CD8-positive, alpha-beta memory T cell (primary cell): Measurements from ENCODE around the gene WDR74. TPM values are rescaled to one million over a fixed set of nuclear protein-coding genes. Genes with fewer than 3 reads are reported as not detected.

ENCODE experiments used
- CTCF ChIA-PET: fragments of 350-600 bp; sonication (Branson Sonifier 250); formaldehyde crosslinking; loops from one replicate; lab custom pipeline; 2021; ENCODE audit warnings: antibody characterized with exemption; lab: Charles Lee
- POLR2A ChIA-PET: fragments of 350-600 bp; sonication (Branson Sonifier 250); formaldehyde crosslinking; loops from one replicate; lab custom pipeline; 2021; ENCODE audit warnings: antibody characterized with exemption; lab: Charles Lee
- DNase-seq, 5 donors: peaks; one replicate each; pipeline versions ENCODE4 v3.0.0 to v3.0.0-alpha.2; 2020 to 2022; ENCODE audit warnings: mixed read lengths in 1 of 5
- H3K27ac ChIP-seq: one replicate; pipeline ENCODE4 v1.7.0; 2013; ENCODE audit warnings: low read depth, mild to moderate bottlenecking, low read length, moderate library complexity
- H3K27me3 ChIP-seq: 2 replicates; pipeline ENCODE4 v1.7.0; 2013; ENCODE audit warnings: low read length, mild to moderate bottlenecking; ENCODE audit not compliant: insufficient read depth, poor library complexity, severe bottlenecking
- H3K36me3 ChIP-seq: 2 replicates; pipeline ENCODE4 v1.7.0; 2013; ENCODE audit warnings: mild to moderate bottlenecking, low read length, moderate library complexity; ENCODE audit not compliant: insufficient read depth
- H3K4me1 ChIP-seq: 2 replicates; pipeline ENCODE4 v1.7.0; 2013; ENCODE audit warnings: mild to moderate bottlenecking, low read length, moderate library complexity; ENCODE audit not compliant: insufficient read depth
- H3K4me3 ChIP-seq: 2 replicates; pipeline ENCODE4 v1.7.0; 2013; ENCODE audit warnings: mild to moderate bottlenecking, low read length
- H3K9me3 ChIP-seq: 2 replicates; pipeline ENCODE4 v1.7.0; 2013; ENCODE audit warnings: mild to moderate bottlenecking, low read length
- H3K27ac Mint-ChIP-seq, 8 donors: one replicate each; pipeline ENCODE4 v1.8.0; 2020 to 2021; ENCODE audit warnings: mixed read lengths in 8 of 8, mild to moderate bottlenecking in 6 of 8, inconsistent platforms in 3 of 8, moderate library complexity in 3 of 8
- H3K27me3 Mint-ChIP-seq, 2 donors: one replicate each; pipeline ENCODE4 v1.8.0; 2020 to 2021; ENCODE audit warnings: mixed read lengths in 2 of 2, mild to moderate bottlenecking in 1 of 2, moderate library complexity in 1 of 2
- H3K36me3 Mint-ChIP-seq, 3 donors: one replicate each; pipeline ENCODE4 v1.8.0; 2020 to 2021; ENCODE audit warnings: mixed read lengths in 3 of 3, inconsistent platforms in 1 of 3, mild to moderate bottlenecking in 1 of 3
- H3K4me1 Mint-ChIP-seq, 3 donors: one replicate each; pipeline ENCODE4 v1.8.0; 2020 to 2021; ENCODE audit warnings: mixed read lengths in 3 of 3, inconsistent platforms in 1 of 3, mild to moderate bottlenecking in 1 of 3
- H3K4me3 Mint-ChIP-seq, 7 donors: one replicate each; pipeline ENCODE4 v1.8.0; 2020 to 2021; ENCODE audit warnings: mixed read lengths in 7 of 7, mild to moderate bottlenecking in 6 of 7, moderate library complexity in 4 of 7, inconsistent platforms in 2 of 7
- H3K9me3 Mint-ChIP-seq, 5 donors: one replicate each; pipeline ENCODE4 v1.8.0; 2020 to 2022; ENCODE audit warnings: mixed read lengths in 5 of 5, mild to moderate bottlenecking in 3 of 5, moderate library complexity in 2 of 5, inconsistent platforms in 1 of 5
- polyA plus RNA-seq: library from polyadenylated mRNA; unstranded; fragments of 300-500 nt; fragmentation: Illumina TruSeq; gene quantifications from one replicate; pipeline ENCODE4 v1.2.3, GENCODE V29; 2021
- total RNA-seq, 2 experiments: library from RNA; stranded (reverse); gene quantifications; one replicate each; pipeline ENCODE4 v1.2.3, GENCODE V29; 2021

Gene WDR74
- total and polyA plus RNA-seq, 3 experiments from 2014 or later: 42.4 to 131 (median 124) TPM

DNA sequence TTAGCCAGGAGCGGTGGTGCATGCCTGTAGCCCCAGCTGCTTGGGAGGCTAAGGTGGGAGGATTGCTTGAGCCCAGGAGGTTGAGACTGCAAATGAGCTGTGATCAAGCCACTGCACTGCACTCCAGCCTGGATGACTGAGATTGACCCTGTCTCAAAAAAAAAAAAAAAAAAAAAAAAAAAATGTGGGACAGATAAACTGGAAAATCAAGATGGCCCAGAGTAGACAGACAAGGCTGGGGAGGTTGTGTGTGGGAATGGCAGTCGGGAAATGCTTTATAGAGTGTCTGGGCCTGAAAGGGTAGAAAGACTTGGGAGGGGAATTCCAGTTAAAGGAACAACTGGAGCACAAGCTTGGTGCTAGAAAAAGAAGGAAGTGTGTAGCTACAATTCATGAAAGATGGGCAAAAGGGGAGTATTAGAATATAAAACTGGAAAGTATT is 18.2 kb upstream of the WDR74 start:
- no peak overlapping the region for H3K4me3 ChIP-seq
- H3K27ac ChIP-seq: peak overlapping the region; percentile 94

DNA sequence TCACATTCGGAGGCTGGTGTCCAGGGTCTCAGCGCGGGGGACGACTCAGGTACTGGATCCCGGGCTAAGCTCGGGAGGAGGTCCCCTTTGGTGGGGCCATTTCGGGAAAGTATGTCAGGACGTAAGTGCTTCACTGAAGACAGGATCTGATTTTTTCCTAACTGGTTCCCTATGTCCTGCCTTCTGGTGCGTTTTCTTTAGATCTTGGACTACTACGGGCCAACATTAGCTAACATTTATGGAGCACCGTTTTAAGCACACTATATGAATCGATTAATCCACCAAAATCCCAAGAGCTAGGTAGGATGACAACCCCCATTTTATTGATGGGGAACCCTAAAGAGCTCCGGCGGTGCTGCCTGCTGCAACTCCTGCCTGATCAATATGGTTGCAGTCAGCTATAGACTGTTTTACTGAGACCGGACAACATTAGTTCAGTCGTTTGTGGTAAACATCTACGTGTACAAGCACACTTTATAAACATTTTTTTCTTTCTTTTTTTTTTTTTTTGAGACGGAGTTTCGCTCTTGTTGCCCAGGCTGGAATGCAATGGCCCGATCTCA is 17.0 kb upstream of the WDR74 start:
- Histone ChIP-seq H3K4me1 (peaks cover 44% of the 10 kb centered on the region), H3K9me3 (no peaks in the 10 kb centered on the region), H3K27ac (peak overlapping the region; percentile 94), H3K27me3 (no peaks in the 10 kb centered on the region), H3K36me3 (peaks cover 35% of the 10 kb centered on the region), H3K4me3 (peak overlapping the region; percentile 98)
- CTCF ChIA-PET: interaction anchor here (0.7 to 4.6 kb wide), 16 partner anchors 8 to 264 kb away, joined by 3 to 33 read pairs (median 4); partner anchors contain the start of genes HNRNPUL2, SLC3A2, STX5 and TEX54
- Mint-ChIP-seq H3K27me3 (peaks cover 0 to 6% of the 10 kb centered on the region in 2 donors), H3K27ac (peak overlapping the region; percentile 84 to 96 (median 94)), H3K4me3 (peak overlapping the region; percentile 94 to 99 (median 98)), H3K4me1 (peaks cover 46 to 56% (median 54%) of the 10 kb centered on the region in 3 donors), H3K9me3 (peaks cover 0 to 5% (median 0%) of the 10 kb centered on the region in 5 donors), H3K36me3 (peaks cover 6 to 46% (median 24%) of the 10 kb centered on the region in 3 donors)
- no peak for DNase-seq
- POLR2A ChIA-PET: interaction anchor here (0.5 to 8.5 kb wide), 22 partner anchors 11 to 1461 kb away, joined by 3 to 215 read pairs (median 9); partner anchors contain the start of genes C11orf98, CSKMT, HNRNPUL2 and NXF1

More for the DNA sequence above, 18.2 kb upstream of the WDR74 start:
- Mint-ChIP-seq H3K36me3 (peaks cover 0 to 35% (median 17%) of the 10 kb centered on the region in 3 donors), H3K27me3 (peaks cover 0 to 6% of the 10 kb centered on the region in 2 donors), H3K4me3 (peak overlapping the region; percentile 13 to 94 (median 21)), H3K4me1 (peaks cover 41 to 47% (median 45%) of the 10 kb centered on the region in 3 donors), H3K27ac (peak overlapping the region in 2 of 8 donors; percentile 43 to 66), H3K9me3 (peaks cover 0 to 5% (median 0%) of the 10 kb centered on the region in 5 donors)
- Histone ChIP-seq H3K27me3 (no peaks in the 10 kb centered on the region), H3K4me1 (peaks cover 33% of the 10 kb centered on the region), H3K9me3 (no peaks in the 10 kb centered on the region), H3K36me3 (peaks cover 23% of the 10 kb centered on the region)
- DNase-seq: no peak
- POLR2A ChIA-PET: interaction anchor here (0.6 to 3.5 kb wide), 8 partner anchors 24 to 234 kb away, joined by 4 to 21 read pairs (median 6); partner anchors contain the start of genes POLR2G, SLC3A2, STX5 and TEX54
- CTCF ChIA-PET: interaction anchor here (0.8 to 4.6 kb wide), 4 partner anchors 24 to 266 kb away, joined by 3 to 33 read pairs (median 18); partner anchors contain the start of genes C11orf98, CSKMT, SLC3A2 and TMEM179B

DNA sequence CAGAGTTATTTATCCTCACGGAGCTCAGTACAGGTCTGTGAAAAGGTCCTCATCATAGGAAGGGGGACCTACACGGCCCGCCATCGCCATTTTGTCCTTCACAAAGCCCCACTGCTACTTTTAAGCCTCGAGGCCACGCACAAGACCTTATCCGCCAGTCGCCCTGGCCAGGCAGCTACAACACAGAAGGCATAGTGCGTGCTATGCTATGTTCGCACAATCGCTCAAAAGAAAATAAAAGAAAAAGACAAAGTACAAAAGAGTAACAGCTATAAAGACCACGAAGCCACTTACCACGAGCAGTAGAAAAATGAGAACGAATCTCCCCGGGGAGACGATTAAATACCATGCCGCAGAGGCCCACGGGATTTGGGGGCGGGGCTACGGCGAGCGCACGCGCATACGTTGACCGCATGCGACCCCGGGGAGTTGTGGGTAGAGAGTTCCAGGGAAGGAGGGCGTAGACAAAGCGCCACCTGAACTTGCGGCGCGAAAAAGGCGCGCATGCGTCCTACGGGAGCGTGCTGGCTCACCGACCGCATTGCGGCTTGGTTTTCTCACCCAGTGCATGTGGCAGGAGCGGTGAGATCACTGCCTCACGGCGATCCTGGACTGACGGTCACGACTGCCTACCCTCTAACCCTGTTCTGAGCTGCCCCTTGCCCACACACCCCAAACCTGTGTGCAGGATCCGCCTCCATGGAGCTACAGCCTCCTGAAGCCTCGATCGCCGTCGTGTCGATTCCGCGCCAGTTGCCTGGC is 16.4 kb upstream of the WDR74 start:
- H3K27me3 Mint-ChIP-seq: peaks cover 0 to 6% of the 10 kb centered on the region in 2 donors
- peaks cover 46 to 63% (median 55%) of the 10 kb centered on the region in 3 donors for H3K4me1 Mint-ChIP-seq
- Histone ChIP-seq H3K4me3 (peak overlapping the region; percentile 98), H3K4me1 (peaks cover 47% of the 10 kb centered on the region), H3K36me3 (peaks cover 35% of the 10 kb centered on the region), H3K27ac (peak overlapping the region; percentile 94), H3K27me3 (no peaks in the 10 kb centered on the region), H3K9me3 (no peaks in the 10 kb centered on the region)
- peak overlapping the region; percentile 84 to 96 (median 94) for H3K27ac Mint-ChIP-seq
- ChIA-PET CTCF (interaction anchor here (0.7 to 4.6 kb wide), 16 partner anchors 8 to 263 kb away, joined by 3 to 33 read pairs (median 4); partner anchors contain the start of genes HNRNPUL2, SLC3A2, STX5 and TEX54), POLR2A (interaction anchor here (0.5 to 8.5 kb wide), 26 partner anchors 11 to 1462 kb away, joined by 3 to 215 read pairs (median 7); partner anchors contain the start of genes C11orf98, CSKMT, HNRNPUL2 and MTA2)
- peaks cover 0 to 5% (median 0%) of the 10 kb centered on the region in 5 donors for H3K9me3 Mint-ChIP-seq
- H3K4me3 Mint-ChIP-seq: peak overlapping the region; percentile 94 to 99 (median 98)
- DNase-seq: peak; percentile 94 to 99 (median 98)
- peaks cover 6 to 52% (median 24%) of the 10 kb centered on the region in 3 donors for H3K36me3 Mint-ChIP-seq

DNA sequence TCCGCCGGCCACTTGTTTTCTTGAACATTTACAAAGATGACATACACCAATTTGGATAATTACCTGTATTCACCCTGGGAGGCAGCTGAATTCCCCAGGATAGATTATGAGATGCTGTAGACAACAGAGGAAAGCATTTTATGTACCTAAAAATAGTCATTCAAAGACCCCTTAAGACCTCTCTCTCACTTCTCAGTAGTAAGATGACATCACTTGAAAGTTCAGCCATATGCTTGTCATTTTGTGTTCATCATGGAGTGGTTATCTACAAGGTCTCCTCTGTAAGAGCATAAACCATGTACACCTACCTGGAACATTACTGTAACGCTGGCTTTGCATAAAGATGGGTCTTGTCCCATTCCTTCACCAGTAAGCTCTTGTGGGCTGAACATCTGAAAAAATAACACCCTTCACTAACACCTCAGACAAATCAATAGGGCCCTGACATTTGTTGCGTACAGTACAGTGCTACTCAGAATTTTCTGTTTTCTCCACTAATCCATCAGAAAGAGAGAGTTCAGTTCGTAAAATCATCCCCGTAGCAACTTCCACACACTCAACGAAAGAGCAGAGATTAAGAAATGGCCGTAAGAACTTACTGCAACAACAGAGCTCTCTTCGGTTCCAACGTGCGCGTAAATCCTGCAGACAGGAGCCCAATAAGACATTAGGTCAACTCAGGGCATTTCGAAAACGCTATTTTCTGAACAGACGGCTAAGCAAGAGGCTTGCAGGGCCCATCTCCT is 15.6 kb upstream of the WDR74 start:
- H3K36me3 ChIP-seq: peaks cover 35% of the 10 kb centered on the region
- peak overlapping the region; percentile 98 for H3K4me3 ChIP-seq
- CTCF ChIA-PET: interaction anchor here (0.9 to 4.6 kb wide), 11 partner anchors 9 to 263 kb away, joined by 3 to 33 read pairs (median 5); partner anchors contain the start of genes SLC3A2, STX5, TEX54 and TMEM179B
- no peak for DNase-seq
- no peaks in the 10 kb centered on the region for H3K27me3 ChIP-seq
- H3K27ac Mint-ChIP-seq: peak overlapping the region; percentile 84 to 96 (median 94)
- peaks cover 47% of the 10 kb centered on the region for H3K4me1 ChIP-seq
- peaks cover 46 to 69% (median 55%) of the 10 kb centered on the region in 3 donors for H3K4me1 Mint-ChIP-seq
- H3K27ac ChIP-seq: peak overlapping the region; percentile 94
- peak overlapping the region; percentile 94 to 99 (median 98) for H3K4me3 Mint-ChIP-seq
- peaks cover 0 to 6% of the 10 kb centered on the region in 2 donors for H3K27me3 Mint-ChIP-seq
- POLR2A ChIA-PET: interaction anchor here (0.5 to 8.5 kb wide), 26 partner anchors 10 to 1462 kb away, joined by 3 to 215 read pairs (median 7); partner anchors contain the start of genes C11orf98, CSKMT, HNRNPUL2 and MTA2
- peaks cover 6 to 52% (median 24%) of the 10 kb centered on the region in 3 donors for H3K36me3 Mint-ChIP-seq
- H3K9me3 Mint-ChIP-seq: peaks cover 0 to 5% (median 0%) of the 10 kb centered on the region in 5 donors
- H3K9me3 ChIP-seq: no peaks in the 10 kb centered on the region

DNA sequence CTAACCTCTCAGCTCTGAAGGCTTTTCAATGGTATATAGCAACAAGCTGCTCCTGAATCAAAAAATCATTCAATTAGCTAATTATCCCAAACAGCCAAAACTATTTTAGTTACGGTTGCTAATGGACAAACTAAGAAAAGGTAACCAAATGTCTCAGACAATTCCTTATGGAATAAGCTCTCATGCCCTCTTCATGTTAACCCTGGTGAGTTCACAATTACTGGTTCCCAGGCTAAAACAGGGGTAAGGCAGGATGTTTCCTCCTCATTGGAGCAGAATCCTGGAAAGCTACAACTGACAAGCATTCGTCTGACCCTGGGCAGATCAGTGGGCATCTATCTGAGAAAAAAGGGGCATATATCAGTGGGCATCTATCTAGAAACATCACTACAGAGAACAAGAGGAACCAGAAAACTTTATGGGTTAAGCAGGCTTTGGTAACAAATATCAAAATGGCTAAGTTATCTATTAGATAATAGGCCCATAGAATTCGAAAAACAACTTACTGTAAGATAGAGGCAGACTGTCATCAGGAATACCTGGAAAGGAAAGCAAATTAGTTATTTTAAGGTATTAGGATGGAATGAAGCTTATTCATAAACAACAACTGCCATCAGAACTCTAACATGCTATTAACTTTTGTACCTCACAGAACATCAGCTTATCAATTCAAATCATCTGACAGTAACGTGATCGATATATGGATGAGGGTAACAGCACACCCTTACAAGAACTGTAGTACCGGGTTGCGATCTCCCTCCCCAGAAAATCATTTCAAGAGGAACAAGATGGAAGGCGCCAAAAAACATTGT is 14.8 kb upstream of the WDR74 start:
- Histone ChIP-seq H3K4me3 (peak overlapping the region; percentile 98), H3K36me3 (peaks cover 35% of the 10 kb centered on the region), H3K27me3 (no peaks in the 10 kb centered on the region), H3K4me1 (peaks cover 47% of the 10 kb centered on the region), H3K9me3 (no peaks in the 10 kb centered on the region), H3K27ac (peak overlapping the region; percentile 94)
- H3K4me3 Mint-ChIP-seq: peak overlapping the region; percentile 94 to 99 (median 98)
- ChIA-PET CTCF (interaction anchor here (1.0 to 4.6 kb wide), 10 partner anchors 8 to 94 kb away, joined by 3 to 33 read pairs (median 5); partner anchors contain the start of genes SLC3A2, STX5, TMEM179B and WDR74), POLR2A (interaction anchor here (0.5 to 8.5 kb wide), 15 partner anchors 10 to 189 kb away, joined by 3 to 215 read pairs (median 10); partner anchors contain the start of genes C11orf98, CSKMT, HNRNPUL2 and SLC3A2)
- peaks cover 0 to 6% of the 10 kb centered on the region in 2 donors for H3K27me3 Mint-ChIP-seq
- peaks cover 6 to 52% (median 24%) of the 10 kb centered on the region in 3 donors for H3K36me3 Mint-ChIP-seq
- peak overlapping the region; percentile 84 to 96 (median 94) for H3K27ac Mint-ChIP-seq
- H3K9me3 Mint-ChIP-seq: peaks cover 0 to 5% (median 0%) of the 10 kb centered on the region in 5 donors
- DNase-seq: no peak
- peaks cover 46 to 73% (median 55%) of the 10 kb centered on the region in 3 donors for H3K4me1 Mint-ChIP-seq

DNA sequence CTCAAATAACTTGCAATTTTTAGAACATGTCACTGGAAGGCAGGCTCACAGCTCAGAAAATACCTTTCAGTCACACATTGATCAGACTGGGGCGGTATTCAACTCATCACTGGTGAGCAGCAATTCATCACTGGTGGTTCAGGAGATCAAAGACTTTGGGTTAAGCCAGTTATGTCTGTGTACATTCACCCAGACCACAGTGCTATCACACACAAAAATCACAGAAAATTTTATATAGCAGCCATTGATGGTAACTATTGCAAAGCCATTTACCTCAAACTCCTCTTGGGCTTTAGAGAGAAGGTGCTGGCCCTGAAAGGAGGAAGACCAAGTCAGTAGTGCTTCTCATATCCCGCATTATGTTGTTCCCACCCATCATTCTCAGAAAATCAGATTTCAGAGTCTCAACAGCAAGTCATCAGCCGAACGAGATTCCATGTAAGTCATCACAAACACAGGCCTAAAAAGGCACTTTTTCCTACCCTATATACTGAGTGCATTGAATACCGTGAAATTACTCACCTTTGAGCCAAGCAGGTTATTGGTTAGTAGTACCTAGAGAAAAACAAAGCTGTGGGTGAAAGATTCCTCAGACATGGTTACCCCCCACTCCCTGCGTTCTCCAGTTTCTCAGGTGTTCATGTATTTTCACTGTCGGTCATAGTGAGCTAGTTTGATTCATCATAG is 14.0 kb upstream of the WDR74 start:
- Mint-ChIP-seq H3K36me3 (peaks cover 6 to 52% (median 24%) of the 10 kb centered on the region in 3 donors), H3K27me3 (peaks cover 0 to 6% of the 10 kb centered on the region in 2 donors), H3K27ac (peak overlapping the region; percentile 79 to 96 (median 94)), H3K4me3 (peak overlapping the region; percentile 94 to 99 (median 98)), H3K9me3 (peaks cover 0 to 5% (median 0%) of the 10 kb centered on the region in 5 donors), H3K4me1 (peaks cover 46 to 73% (median 55%) of the 10 kb centered on the region in 3 donors)
- H3K9me3 ChIP-seq: no peaks in the 10 kb centered on the region
- no peak overlapping the region for H3K27ac ChIP-seq
- ChIA-PET CTCF (interaction anchor here (1.0 to 4.6 kb wide), 7 partner anchors 13 to 93 kb away, joined by 3 to 32 read pairs (median 4); partner anchors contain the start of genes SLC3A2, STX5, TMEM179B and WDR74), POLR2A (interaction anchor here (0.9 to 8.5 kb wide), 9 partner anchors 9 to 126 kb away, joined by 3 to 215 read pairs (median 33); partner anchors contain the start of genes HNRNPUL2, SLC3A2, STX5 and TEX54)
- peak overlapping the region; percentile 98 for H3K4me3 ChIP-seq
- peaks cover 35% of the 10 kb centered on the region for H3K36me3 ChIP-seq
- no peaks in the 10 kb centered on the region for H3K27me3 ChIP-seq
- H3K4me1 ChIP-seq: peaks cover 47% of the 10 kb centered on the region
- DNase-seq: peak in 2 of 5 donors; percentile 36 to 49
